ENCODE data around the gene MARVELD3.
"Not testable (repeated sequence)": the region's sequence is repeated elsewhere in the genome, so short reads cannot be mapped to it uniquely, and the experiment has no call there.

Gene MARVELD3

DNA sequence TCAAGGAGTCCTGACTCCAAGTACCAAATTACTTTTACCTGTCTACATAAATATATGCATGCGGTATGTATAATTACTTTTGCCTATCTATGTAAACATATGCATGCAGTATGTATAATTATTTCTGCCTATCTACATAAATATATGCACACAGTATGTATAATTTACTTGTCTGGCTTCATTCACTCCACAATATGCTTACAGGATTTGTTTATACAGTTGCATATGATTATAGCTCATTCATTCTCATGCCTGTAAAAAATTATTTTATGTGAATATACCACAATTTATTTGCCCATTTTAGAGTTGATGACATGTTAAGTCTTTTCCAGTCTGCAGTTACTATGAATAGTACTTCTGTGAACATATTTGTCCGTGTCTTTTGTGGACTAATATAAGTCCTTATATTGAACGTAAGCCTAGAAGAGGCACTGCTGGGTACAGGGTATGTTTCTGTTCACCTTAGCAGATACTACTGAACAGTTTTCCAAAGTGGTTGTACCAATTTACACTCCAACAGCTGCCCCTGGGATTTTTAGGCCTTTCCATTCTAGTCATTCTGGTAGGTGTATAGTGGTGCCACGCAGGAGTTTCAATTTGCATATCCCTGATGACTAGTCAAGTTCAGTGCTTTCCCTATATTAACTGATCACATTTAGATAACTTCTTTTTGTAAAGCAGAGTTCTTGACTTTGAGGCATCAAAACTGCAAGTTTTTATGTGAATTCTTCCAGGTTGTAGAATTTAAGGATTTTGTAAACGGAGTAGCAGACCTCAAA, 47.0 kb downstream of the MARVELD3 start:
- DNase-seq = no peak

DNA sequence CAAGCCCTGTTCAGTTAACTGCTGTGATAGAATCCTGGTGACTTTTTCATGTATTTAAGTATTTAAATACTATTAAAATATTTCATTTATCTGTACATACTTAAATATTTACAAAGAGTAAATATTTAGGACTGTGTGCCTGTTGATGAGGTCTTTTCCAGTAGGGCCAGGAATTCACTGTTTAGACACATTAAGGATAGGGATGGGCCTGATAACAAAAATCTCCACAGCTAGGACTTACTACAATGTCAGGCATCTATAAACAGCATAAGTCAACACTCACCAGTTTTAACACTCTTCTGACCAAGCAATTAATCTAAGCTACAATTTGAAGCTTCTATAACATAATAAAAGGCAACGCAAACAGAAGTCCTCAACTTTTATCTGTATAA, 47.6 kb downstream of the MARVELD3 start:
- no peak for DNase-seq

DNA sequence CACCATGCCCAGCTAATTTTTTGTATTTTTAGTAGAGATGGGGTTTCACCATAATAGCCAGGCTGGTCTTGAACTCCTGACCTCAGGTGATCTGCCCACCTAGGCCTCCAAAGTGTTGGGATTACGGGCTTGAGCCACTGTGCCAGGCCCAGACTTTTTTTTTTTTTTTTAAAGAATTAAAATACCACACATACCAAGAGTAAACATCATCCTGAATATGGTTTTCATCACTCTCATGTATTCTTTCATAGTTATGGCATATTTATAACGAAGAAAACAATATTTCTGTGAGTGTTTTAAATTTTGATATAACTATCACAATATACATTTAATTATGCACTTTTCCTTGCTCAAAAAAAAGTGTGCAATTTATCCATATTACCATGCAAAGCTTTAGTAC, 48.2 kb downstream of the MARVELD3 start:
- no peak for DNase-seq

DNA sequence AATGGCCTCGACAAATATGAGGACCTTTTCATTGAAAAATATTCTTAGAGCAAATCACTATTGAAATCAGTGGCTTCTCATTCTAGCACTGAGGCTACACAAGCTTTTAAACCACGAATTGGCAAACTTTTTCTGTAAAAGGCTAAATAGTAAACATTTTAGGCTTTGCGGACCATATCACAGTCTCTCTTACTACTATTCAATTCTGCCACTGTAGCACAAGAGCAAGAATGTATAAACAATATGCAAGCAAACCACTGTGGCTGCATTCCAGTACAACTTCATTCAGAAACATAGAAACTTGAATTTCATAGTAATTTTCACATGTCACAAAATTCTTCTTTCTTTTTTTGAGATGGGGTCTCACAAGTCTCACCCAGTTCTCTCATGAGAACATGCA, 49.4 kb downstream of the MARVELD3 start:
- DNase-seq = no peak

DNA sequence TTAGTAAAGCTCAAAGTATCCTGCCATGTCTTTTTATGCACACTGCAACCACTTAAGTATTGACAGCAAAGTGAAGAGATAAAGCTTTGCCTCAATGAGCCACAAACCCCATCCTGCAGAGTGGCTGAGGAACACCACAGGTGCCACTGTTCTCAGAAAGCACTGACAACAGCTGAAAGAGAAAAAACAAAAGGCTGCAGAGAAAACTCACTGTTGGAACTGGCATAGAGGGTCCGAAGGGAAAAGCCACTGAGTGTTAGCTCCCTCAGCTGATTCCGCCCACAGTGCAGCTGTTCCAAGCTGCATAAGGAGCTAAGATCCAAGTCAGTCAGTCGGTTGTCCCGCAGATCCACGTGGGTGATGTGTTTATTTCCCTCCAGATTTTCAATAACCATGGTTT, 50.3 kb downstream of the MARVELD3 start:
- DNase-seq = no peak

DNA sequence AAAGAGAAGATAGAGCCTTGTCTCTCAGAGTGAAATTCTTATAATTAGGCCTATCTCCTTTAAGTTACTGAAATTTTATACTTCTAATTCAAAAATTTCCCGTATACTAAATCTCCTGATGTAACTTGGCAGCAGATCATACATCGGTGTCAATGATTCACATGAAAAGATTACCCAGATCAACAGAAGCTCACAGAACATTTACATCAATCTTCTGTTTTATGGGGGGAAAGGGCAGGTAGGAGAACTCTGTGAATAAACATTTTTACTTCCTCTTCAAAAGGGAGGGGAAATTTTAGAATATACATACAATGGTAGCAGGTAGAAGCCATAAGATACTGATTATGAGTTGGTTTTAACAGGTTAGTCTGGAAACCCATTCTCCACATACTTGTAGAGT, 55.4 kb downstream of the MARVELD3 start:
- DNase-seq = no peak

DNA sequence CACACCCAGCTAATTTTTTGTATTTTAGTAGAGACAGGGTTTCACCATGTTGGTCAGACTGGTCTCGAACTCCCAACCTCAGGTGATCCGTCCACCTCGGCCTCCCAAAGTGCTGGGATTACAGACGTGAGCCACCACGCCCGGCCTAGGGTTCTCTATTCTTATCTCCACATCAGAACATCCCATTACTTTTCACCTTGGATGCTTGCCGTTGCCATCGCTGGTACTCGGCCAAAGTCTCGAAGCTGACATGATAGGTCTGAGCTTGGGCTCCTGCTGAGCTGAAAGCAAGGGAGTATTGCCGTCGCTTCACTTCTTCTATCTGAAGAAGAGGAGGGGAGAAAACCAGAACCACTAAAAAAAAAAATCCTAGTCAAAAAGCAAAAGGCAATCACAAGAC, 58.3 kb downstream of the MARVELD3 start:
- not testable (repeated sequence) for DNase-seq
